Thoracic aorta (tissue), 2 donors: Measurements from ENCODE around the gene SUMF1. TPM values are rescaled to one million over a fixed set of nuclear protein-coding genes. Genes with fewer than 3 reads are reported as not detected.

ENCODE experiments used
- ATAC-seq: fragments of 150-250 bp; one replicate; pipeline ENCODE4 v1.8.0; 2017; ENCODE audit warnings: low read depth; ENCODE audit not compliant: insufficient number of reproducible peaks, low FRiP score
- DNase-seq: peaks from one replicate; pipeline ENCODE4 v3.0.0-alpha.2; 2020; ENCODE audit warnings: low spot score
- H3K27ac ChIP-seq, 2 donors: fragments of 200-600 bp; sonication (generic); 1 replicate in 1 of 2; 2 replicates in 1 of 2; pipeline ENCODE4 v1.5.1; 2016; ENCODE audit warnings: mild to moderate bottlenecking in 2 of 2, moderate library complexity in 2 of 2
- H3K27me3 ChIP-seq: fragments of 200-600 bp; sonication (generic); replicated peaks from 2 replicates; pipeline ENCODE4 v1.6.0; 2016; ENCODE audit warnings: mild to moderate bottlenecking; ENCODE audit not compliant: insufficient read depth
- H3K36me3 ChIP-seq: fragments of 200-600 bp; sonication (generic); one replicate; pipeline ENCODE4 v1.5.1; 2016
- H3K4me1 ChIP-seq, 2 donors: fragments of 200-600 bp; sonication (generic); 1 replicate in 1 of 2; 2 replicates in 1 of 2; pipeline versions ENCODE4 v1.5.1 to v1.6.0; 2016; ENCODE audit warnings: low read depth in 2 of 2, mild to moderate bottlenecking in 1 of 2; ENCODE audit not compliant: control insufficient read depth in 1 of 2
- H3K4me3 ChIP-seq: fragments of 200-600 bp; sonication (generic); 2 replicates; pipeline ENCODE4 v1.5.1; 2016; ENCODE audit warnings: mild to moderate bottlenecking
- H3K9me3 ChIP-seq: fragments of 200-600 bp; sonication (generic); 2 replicates; pipeline ENCODE4 v1.5.1; 2016
- CTCF ChIP-seq: fragments of 200-600 bp; sonication (generic); IDR thresholded peaks from one replicate; pipeline ENCODE4 v1.5.1; 2019; ENCODE audit warnings: antibody characterized with exemption
- total RNA-seq, 2 donors: library from RNA; depleted of rRNA; stranded (reverse); fragments of >200 nt; gene quantifications; one replicate each; pipeline versions ENCODE4 v1.1.0 to v1.2.3, GENCODE V29; 2016

The SUMF1 gene
- total RNA-seq, 2 donors from 2014 or later, result 35.0 to 63.5 TPM

DNA sequence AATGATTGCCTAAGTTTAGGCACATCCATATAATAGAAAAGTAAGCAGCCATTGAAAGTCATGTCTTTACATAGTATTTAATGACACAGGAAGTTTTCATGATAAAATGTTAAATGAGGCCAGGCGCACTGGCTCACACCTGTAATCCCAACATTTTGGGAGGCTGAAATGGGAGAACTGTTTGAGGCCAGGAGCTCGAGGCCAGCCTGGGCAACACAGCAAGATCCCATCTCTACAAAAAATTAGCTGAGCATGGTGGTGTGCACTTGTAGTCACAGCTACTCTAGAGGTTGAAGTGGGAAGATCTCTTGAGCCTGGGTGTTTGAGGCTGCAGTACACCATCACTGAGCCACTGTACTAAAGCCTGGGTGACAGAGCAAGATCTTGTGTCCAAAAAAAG is 104.5 kb downstream of the SUMF1 start:
- TF ChIP-seq CTCF, result no peak
- no peak overlapping the region for H3K27ac ChIP-seq
- H3K4me3 ChIP-seq, result no peak overlapping the region
- H3K4me1 ChIP-seq, result peaks cover 0 to 8% of the 10 kb centered on the region in 2 donors
- no peaks in the 10 kb centered on the region for H3K27me3 ChIP-seq
- ATAC-seq (no peak), DNase-seq (no peak)
- no peaks in the 10 kb centered on the region for H3K9me3 ChIP-seq
- no peaks in the 10 kb centered on the region for H3K36me3 ChIP-seq

DNA sequence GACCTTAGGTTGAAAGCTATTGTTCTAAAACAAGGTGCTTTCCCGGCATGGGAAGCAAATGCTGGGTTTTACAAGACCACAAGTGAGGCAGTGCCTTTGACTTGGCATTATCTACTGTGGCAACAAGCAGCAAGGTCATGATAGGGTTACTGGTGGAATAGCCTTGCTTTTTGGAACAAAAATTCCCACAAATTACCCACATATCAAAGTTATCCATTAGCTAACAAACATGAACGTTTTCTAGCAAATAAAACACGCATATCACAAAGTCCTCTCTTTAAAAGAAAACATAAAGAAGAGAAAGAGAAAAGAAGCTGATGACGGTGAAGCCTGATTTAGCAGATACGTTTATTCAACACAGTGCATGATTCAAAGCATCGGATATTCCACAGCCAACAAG is 106.3 kb downstream of the SUMF1 start:
- no peak for TF ChIP-seq CTCF
- no peaks in the 10 kb centered on the region for H3K9me3 ChIP-seq
- H3K4me3 ChIP-seq, result no peak overlapping the region
- ATAC-seq (no peak), DNase-seq (no peak)
- no peaks in the 10 kb centered on the region for H3K36me3 ChIP-seq
- H3K4me1 ChIP-seq, result peaks cover 0 to 23% of the 10 kb centered on the region in 2 donors
- no peak overlapping the region for H3K27ac ChIP-seq
- no peaks in the 10 kb centered on the region for H3K27me3 ChIP-seq

GRCh38 chr3:4359805-4360502 is 107.1 kb downstream of the SUMF1 start:
- Histone ChIP-seq H3K36me3 (no peaks in the 10 kb centered on the region), H3K4me3 (no peak overlapping the region), H3K27ac (no peak overlapping the region), H3K4me1 (peaks cover 0 to 28% of the 10 kb centered on the region in 2 donors), H3K9me3 (no peaks in the 10 kb centered on the region), H3K27me3 (no peaks in the 10 kb centered on the region)
- no peak for TF ChIP-seq CTCF
- DNase-seq, result no peak
- no peak for ATAC-seq

- Histone ChIP-seq H3K4me3 (no peak overlapping the region), H3K27ac (no peak overlapping the region), H3K4me1 (peaks cover 0 to 28% of the 10 kb centered on the region in 2 donors), H3K36me3 (no peaks in the 10 kb centered on the region), H3K9me3 (no peaks in the 10 kb centered on the region), H3K27me3 (no peaks in the 10 kb centered on the region)
- ATAC-seq (no peak), DNase-seq (no peak)
- no peak for TF ChIP-seq CTCF
Measured at GRCh38 chr3:4358273-4358672, 108.8 kb downstream of the SUMF1 start.

DNA sequence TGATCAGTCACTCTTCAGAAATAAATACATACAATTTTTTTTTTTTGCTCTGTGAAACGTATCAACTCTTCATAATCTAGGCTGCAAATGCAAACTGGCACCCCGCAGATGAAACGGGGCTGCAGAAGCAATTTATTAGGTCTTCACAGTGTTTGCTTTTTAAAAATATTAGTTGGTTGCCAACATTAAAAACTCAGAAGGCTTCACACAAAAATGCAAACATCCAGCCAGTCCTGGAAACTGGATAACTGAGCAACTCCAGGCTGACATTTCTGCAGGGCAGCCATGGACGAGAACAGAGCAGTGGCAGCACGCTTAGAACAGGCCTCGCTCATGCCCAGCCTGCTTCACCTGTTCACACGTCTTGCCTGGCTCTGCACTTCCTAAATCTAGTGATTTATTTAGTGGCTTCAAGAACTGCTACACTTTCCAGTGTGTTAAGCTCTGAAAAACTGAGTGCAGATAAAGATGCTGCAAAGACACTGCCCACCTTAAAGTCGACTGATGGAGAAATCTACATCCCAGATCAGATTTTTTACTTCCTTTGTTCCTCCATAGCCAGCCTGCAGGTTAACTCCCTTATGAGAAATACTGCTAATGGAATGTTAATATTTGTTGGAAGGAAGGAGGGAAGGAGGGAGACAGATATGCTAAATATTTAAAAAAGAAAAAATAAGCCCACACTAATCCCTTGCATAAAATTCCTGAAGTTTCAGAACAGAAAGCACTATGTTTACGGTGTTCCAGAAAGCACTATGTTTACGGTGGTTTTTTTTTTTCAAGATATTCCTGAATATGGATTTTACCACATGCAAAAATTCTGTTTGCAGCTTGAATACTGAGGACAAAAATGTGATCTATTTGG is 110.3 kb downstream of the SUMF1 start:
- Histone ChIP-seq H3K4me1 (peaks cover 0 to 33% of the 10 kb centered on the region in 2 donors), H3K4me3 (no peak overlapping the region), H3K27ac (no peak overlapping the region), H3K27me3 (no peaks in the 10 kb centered on the region), H3K9me3 (no peaks in the 10 kb centered on the region), H3K36me3 (no peaks in the 10 kb centered on the region)
- TF ChIP-seq CTCF, result no peak
- DNase-seq, result no peak
- ATAC-seq, result no peak
